H9 (cell line): ENCODE data around the gene TBL1Y. TPM values are rescaled to one million over a fixed set of nuclear protein-coding genes. Genes with fewer than 3 reads are reported as not detected.

ENCODE experiments used
- DNase-seq: peaks from one replicate; pipeline ENCODE4 v3.0.0-alpha.2; 2017
- H2AFZ ChIP-seq: one replicate; pipeline ENCODE4 v1.6.1; 2013; ENCODE audit warnings: mild to moderate bottlenecking, low read length, control low read depth, moderate library complexity
- H2AK5ac ChIP-seq: 2 replicates; pipeline ENCODE4 v1.6.1; 2013; ENCODE audit warnings: low read length, control low read depth, mixed read lengths; ENCODE audit not compliant: insufficient read length
- H2BK120ac ChIP-seq: one replicate; pipeline ENCODE4 v1.6.1; 2013; ENCODE audit warnings: low read depth, mild to moderate bottlenecking, low read length, control low read depth, inconsistent platforms; ENCODE audit not compliant: poor library complexity, severe bottlenecking
- H2BK12ac ChIP-seq: 2 replicates; pipeline ENCODE4 v1.6.1; 2013; ENCODE audit warnings: low read length, control low read depth, mixed read lengths, low read depth; ENCODE audit not compliant: insufficient read length
- H2BK15ac ChIP-seq: 2 replicates; pipeline ENCODE4 v1.6.1; 2013; ENCODE audit warnings: low read depth, low read length, control low read depth
- H2BK20ac ChIP-seq: one replicate; pipeline ENCODE4 v1.6.1; 2013; ENCODE audit warnings: low read depth, mild to moderate bottlenecking, low read length, control low read depth, inconsistent platforms; ENCODE audit not compliant: poor library complexity, severe bottlenecking
- H2BK5ac ChIP-seq: 2 replicates; pipeline ENCODE4 v1.6.1; 2013; ENCODE audit warnings: low read length, control low read depth, mixed read lengths; ENCODE audit not compliant: insufficient read length
- H3K14ac ChIP-seq: 2 replicates; pipeline ENCODE4 v1.6.1; 2013; ENCODE audit warnings: low read length, control low read depth; ENCODE audit not compliant: insufficient read depth
- H3K18ac ChIP-seq: 2 replicates; pipeline ENCODE4 v1.6.1; 2013; ENCODE audit warnings: low read depth, mild to moderate bottlenecking, mixed read lengths, low read length, control low read depth; ENCODE audit not compliant: insufficient read length
- H3K23ac ChIP-seq: 2 replicates; pipeline ENCODE4 v1.6.1; 2013; ENCODE audit warnings: low read length, control low read depth, mixed read lengths, low read depth; ENCODE audit not compliant: insufficient read length
- H3K23me2 ChIP-seq: 2 replicates; pipeline ENCODE4 v1.6.1; 2013; ENCODE audit warnings: low read depth, mild to moderate bottlenecking, mixed read lengths, low read length, control low read depth; ENCODE audit not compliant: insufficient read length, poor library complexity, severe bottlenecking
- H3K27ac ChIP-seq: 2 replicates; pipeline ENCODE4 v1.5.1; 2013; ENCODE audit warnings: low read length, control low read depth, mixed read lengths, low read depth; ENCODE audit not compliant: insufficient read length
- H3K27me3 ChIP-seq: 2 replicates; pipeline ENCODE4 v1.6.1; 2013; ENCODE audit warnings: low read length, control low read depth, inconsistent platforms; ENCODE audit not compliant: insufficient read depth
- H3K4ac ChIP-seq: 2 replicates; pipeline ENCODE4 v1.6.1; 2013; ENCODE audit warnings: low read depth, mild to moderate bottlenecking, control low read depth, inconsistent platforms, low read length, moderate library complexity
- H3K4me1 ChIP-seq: 2 replicates; pipeline ENCODE4 v1.6.1; 2013; ENCODE audit warnings: low read length, control low read depth, inconsistent platforms; ENCODE audit not compliant: insufficient read depth
- H3K4me2 ChIP-seq: 2 replicates; pipeline ENCODE4 v1.6.1; 2013; ENCODE audit warnings: low read length, control low read depth, mixed read lengths; ENCODE audit not compliant: insufficient read length, insufficient read depth
- H3K56ac ChIP-seq: 2 replicates; pipeline ENCODE4 v1.6.1; 2013; ENCODE audit warnings: low read depth, mild to moderate bottlenecking, mixed read lengths, low read length, control low read depth; ENCODE audit not compliant: insufficient read length
- H3K79me1 ChIP-seq: 2 replicates; pipeline ENCODE4 v1.6.1; 2013; ENCODE audit warnings: low read depth, mild to moderate bottlenecking, moderate library complexity, low read length, control low read depth, inconsistent platforms; ENCODE audit not compliant: insufficient read depth, poor library complexity, severe bottlenecking
- H3K79me2 ChIP-seq: 2 replicates; pipeline ENCODE4 v1.6.1; 2013; ENCODE audit warnings: low read length, control low read depth, inconsistent platforms; ENCODE audit not compliant: insufficient read depth
- H3K9ac ChIP-seq: 2 replicates; pipeline ENCODE4 v1.6.1; 2013; ENCODE audit warnings: low read length, control low read depth, mixed read lengths; ENCODE audit not compliant: insufficient read length; ENCODE audit errors: extremely low read depth
- H3K9me3 ChIP-seq: one replicate; pipeline ENCODE4 v1.6.1; 2013; ENCODE audit warnings: low read depth, low read length, inconsistent platforms; ENCODE audit not compliant: control insufficient read depth
- H3T11ph ChIP-seq: one replicate; pipeline ENCODE4 v1.6.1; 2013; ENCODE audit warnings: mild to moderate bottlenecking, low read length, control low read depth, inconsistent platforms
- H4K20me1 ChIP-seq: one replicate; pipeline ENCODE4 v1.6.1; 2013; ENCODE audit not compliant: control insufficient read depth, insufficient read length, insufficient read depth
- H4K5ac ChIP-seq: 2 replicates; pipeline ENCODE4 v1.6.1; 2013; ENCODE audit warnings: low read depth, mild to moderate bottlenecking, mixed read lengths, low read length, control low read depth; ENCODE audit not compliant: insufficient read length
- H4K8ac ChIP-seq: replicated peaks from 2 replicates; pipeline ENCODE4 v1.6.1; 2013; ENCODE audit warnings: low read length, control low read depth, mixed read lengths, low read depth; ENCODE audit not compliant: insufficient read length
- H4K91ac ChIP-seq: 2 replicates; pipeline ENCODE4 v1.6.1; 2013; ENCODE audit warnings: low read depth, mild to moderate bottlenecking, moderate library complexity, mixed read lengths, low read length, control low read depth; ENCODE audit not compliant: insufficient read length
- H3K27ac Mint-ChIP-seq, 3 experiments: 2 replicates in 2 of 3; 3 replicates in 1 of 3; pipeline ENCODE4 v1.8.0; 2020 to 2021; ENCODE audit warnings: mixed read lengths in 3 of 3, mild to moderate bottlenecking in 1 of 3, moderate library complexity in 1 of 3
- H3K27me3 Mint-ChIP-seq: 2 replicates; pipeline ENCODE4 v1.8.0; 2021; ENCODE audit warnings: low read depth, mild to moderate bottlenecking, moderate library complexity, mixed read lengths
- H3K36me3 Mint-ChIP-seq, 3 experiments: 2 replicates in 2 of 3; 3 replicates in 1 of 3; pipeline ENCODE4 v1.8.0; 2020 to 2021; ENCODE audit warnings: low read depth in 3 of 3, mixed read lengths in 3 of 3; ENCODE audit not compliant: insufficient read depth in 1 of 3
- H3K4me1 Mint-ChIP-seq, 2 experiments: 2 replicates each; pipeline ENCODE4 v1.8.0; 2020; ENCODE audit warnings: mixed read lengths in 2 of 2
- H3K4me3 Mint-ChIP-seq, 2 experiments: 2 replicates in 1 of 2; 3 replicates in 1 of 2; pipeline ENCODE4 v1.8.0; 2020 to 2021; ENCODE audit warnings: mild to moderate bottlenecking in 2 of 2, mixed read lengths in 2 of 2, moderate library complexity in 1 of 2
- H3K9me3 Mint-ChIP-seq, 2 experiments: 2 replicates in 1 of 2; 3 replicates in 1 of 2; pipeline ENCODE4 v1.8.0; 2020; ENCODE audit warnings: mild to moderate bottlenecking in 2 of 2, mixed read lengths in 2 of 2, moderate library complexity in 1 of 2
- CTCF ChIP-seq: fragments of 200-600 bp; sonication (generic); conservative IDR thresholded peaks from 3 replicates; pipeline ENCODE4 v1.8.0; 2021; ENCODE audit warnings: antibody characterized with exemption, mild to moderate bottlenecking
- WGBS: extraction: QIAGEN DNeasy Blood & Tissue Kit; methylation state at CpG from one replicate; pipeline ENCODE4 v1.1.7; 2013; ENCODE audit warnings: missing lambda C conversion rate, low lambda C conversion rate, mixed read lengths; ENCODE audit not compliant: insufficient read length; ENCODE audit errors: extremely low coverage; 5-methylcytosine and 5-hydroxymethylcytosine counted together
- total RNA-seq: library from RNA; stranded (reverse); gene quantifications from 2 replicates; pipeline ENCODE4 v1.2.1, GENCODE V29; 2021

Gene TBL1Y
- total RNA-seq, 1 experiment from 2014 or later, result not detected

DNA sequence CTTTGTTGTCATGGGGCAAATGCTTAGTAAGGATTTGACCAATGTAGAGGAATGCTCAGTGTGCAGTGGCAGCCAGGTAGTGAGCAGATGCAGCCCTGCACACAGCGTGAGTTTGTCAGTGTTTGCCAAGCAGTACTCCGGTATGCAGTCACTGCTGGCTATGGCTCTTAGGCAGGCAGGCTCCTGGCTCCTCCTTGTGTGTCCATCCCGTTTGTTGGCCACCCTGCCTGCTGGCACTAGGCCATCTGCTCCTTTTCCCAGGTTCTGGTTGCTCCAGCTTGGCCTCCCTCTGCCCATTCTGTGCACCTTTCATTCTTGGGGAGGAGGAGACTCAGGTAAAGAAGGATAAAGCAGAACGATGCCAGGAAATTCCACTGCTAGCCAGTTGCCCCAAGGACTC lies 106.0 kb downstream of the TBL1Y start:
- no peaks in the 10 kb centered on the region for H3K4me1 Mint-ChIP-seq
- H2BK120ac ChIP-seq, result no peak overlapping the region
- H3K23me2 ChIP-seq, result no peaks in the 10 kb centered on the region
- H3K27ac Mint-ChIP-seq, result no peak overlapping the region
- H3K56ac ChIP-seq, result no peak overlapping the region
- no peak overlapping the region for H2BK12ac ChIP-seq
- H3K23ac ChIP-seq, result no peak overlapping the region
- H4K91ac ChIP-seq, result no peak overlapping the region
- H3K4me1 ChIP-seq, result no peaks in the 10 kb centered on the region
- no peaks in the 10 kb centered on the region for H3K9me3 Mint-ChIP-seq
- H3K4ac ChIP-seq, result no peak overlapping the region
- H3K9me3 ChIP-seq, result no peaks in the 10 kb centered on the region
- H3K14ac ChIP-seq, result no peak overlapping the region
- no peaks in the 10 kb centered on the region for H3K27me3 Mint-ChIP-seq
- H3K4me2 ChIP-seq, result no peak overlapping the region
- no peak overlapping the region for H2AFZ ChIP-seq
- TF ChIP-seq CTCF, result no peak
- no CpG with 5 or more reads among the region's 4 CpGs for WGBS
- H3K27me3 ChIP-seq, result no peaks in the 10 kb centered on the region
- H3K36me3 Mint-ChIP-seq, result no peaks in the 10 kb centered on the region
- H3K18ac ChIP-seq, result no peak overlapping the region
- no peak overlapping the region for H2BK20ac ChIP-seq
- no peaks in the 10 kb centered on the region for H3K79me1 ChIP-seq
- no peak for DNase-seq
- no peaks in the 10 kb centered on the region for H4K20me1 ChIP-seq
- H3K79me2 ChIP-seq, result no peaks in the 10 kb centered on the region
- H3T11ph ChIP-seq, result no peak overlapping the region
- no peak overlapping the region for H2BK15ac ChIP-seq
- no peak overlapping the region for H3K9ac ChIP-seq
- H4K8ac ChIP-seq, result no peak overlapping the region
- no peak overlapping the region for H3K27ac ChIP-seq
- no peak overlapping the region for H2BK5ac ChIP-seq
- no peak overlapping the region for H3K4me3 Mint-ChIP-seq
- no peak overlapping the region for H2AK5ac ChIP-seq
- no peak overlapping the region for H4K5ac ChIP-seq
